AML-193 (cell line): Measurements from ENCODE around the gene CORO6.
A peak's percentile ranks its signal among the peaks of the same experiment; 100 is the strongest.

Experiments
- DNase-seq, 2 experiments: peaks; one replicate each; lab custom pipeline; 2025; lab: John Stamatoyannopoulos, UW

The CORO6 gene

GRCh38 chr17:29565643-29566472 lies 56.9 kb downstream of the CORO6 start:
- peak; percentile 26 to 77 for DNase-seq
